Measurements from ENCODE around the gene ZNF805. TPM values are rescaled to one million over a fixed set of nuclear protein-coding genes. Genes with fewer than 3 reads are reported as not detected.

The ZNF805 gene
- total and polyA plus RNA-seq, 2 of the 4 experiments (the other 2 are of a cell fraction): 3.0 to 32.3 TPM

DNA sequence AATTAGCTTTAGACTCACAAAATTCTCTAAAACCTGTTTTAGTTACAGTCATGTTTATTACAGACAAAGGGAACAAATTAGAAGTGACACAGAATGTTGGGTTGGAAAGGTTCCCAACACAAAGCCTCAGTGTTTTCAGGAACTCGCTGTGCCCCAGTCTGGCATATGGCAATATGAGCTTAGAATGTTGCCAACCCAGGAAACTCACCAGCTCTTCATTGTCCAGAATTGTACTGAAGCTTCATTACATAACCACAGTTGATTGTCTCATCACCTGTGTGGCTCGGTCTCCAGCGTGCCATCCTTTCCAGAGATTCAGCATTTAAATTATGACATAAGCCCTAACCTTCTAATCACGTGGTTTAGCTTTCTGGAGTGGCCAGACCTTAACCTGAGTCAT is 30.1 kb upstream of the ZNF805 start:
- Histone ChIP-seq H3K4me1 (ENCODE audit: control insufficient read depth, insufficient read depth, low read length) (0 out of 2 replicates have a peak, but pooled peaks cover 2% of the 10 kb centered on the region), H4K20me1 (ENCODE audit: insufficient read depth, low read length) (peaks cover 13% of the 10 kb centered on the region), H2AFZ (replicated peaks; ENCODE audit: low read length, poor library complexity) (no peak overlapping the region), H3K79me1 (ENCODE audit: low read depth in 1 of 2, low read length in 2 of 2) (peaks cover 48 to 54% of the 10 kb centered on the region in 2 experiments), H2BK120ac (ENCODE audit: low read depth, low read length) (no peak overlapping the region), H3K18ac (ENCODE audit: low read depth, low read length) (no peak overlapping the region), H2AK9ac (replicated peaks; ENCODE audit: low read depth, low read length, poor library complexity) (no peak overlapping the region), H3K23ac (ENCODE audit: low read depth, low read length) (no peak overlapping the region), H4K8ac (ENCODE audit: low read depth in 2 of 2, low read length in 2 of 2) (no peak overlapping the region), H3K9me3 (ENCODE audit: control insufficient read depth, insufficient read depth, low read length) (peaks cover 9% of the 10 kb centered on the region), H3K9ac (ENCODE audit: low read depth, low read length) (no peak overlapping the region), H4K5ac (ENCODE audit: low read depth, low read length) (no peak overlapping the region), H3K27me3 (ENCODE audit: control insufficient read depth, insufficient read depth, low read length) (no peaks in the 10 kb centered on the region), H3K56ac (ENCODE audit: extremely low read depth, insufficient read depth, low read length) (no peak overlapping the region; the same call in 1 of the 2 replicates), H2BK5ac (ENCODE audit: low read depth, low read length, poor library complexity, severe bottlenecking) (no peak overlapping the region), H3K4ac (ENCODE audit: low read depth, low read length) (no peak overlapping the region), H2BK20ac (ENCODE audit: low read depth, low read length) (no peak overlapping the region), H3K36me3 (ENCODE audit: control insufficient read depth, insufficient read depth, low read length) (peaks cover 58% of the 10 kb centered on the region), H4K91ac (ENCODE audit: insufficient read depth, low read depth, low read length) (no peak overlapping the region), H3K14ac (replicated peaks; ENCODE audit: low read depth, low read length) (no peak overlapping the region), H3K9me1 (ENCODE audit: insufficient read depth, low read length) (peaks cover 3% of the 10 kb centered on the region; the same call in 1 of the 2 replicates), H3K27ac (ENCODE audit: insufficient read depth, low read length) (no peak overlapping the region), H3K4me2 (ENCODE audit: low read depth, low read length) (no peak overlapping the region), H3K4me3 (ENCODE audit: insufficient read depth, low read depth, low read length) (no peak overlapping the region), H2AK5ac (ENCODE audit: low read depth, low read length) (no peak overlapping the region), H2BK15ac (ENCODE audit: low read depth, low read length) (no peak overlapping the region)
- ATAC-seq (ENCODE audit: low read depth) (no peak), DNase-seq (no peak)
- 80% methylated on average over 3 of the region's 4 CpGs; no CpG with 5 or more reads in 1 of the 2 experiments for WGBS, 2 experiments (ENCODE audit: extremely low coverage in 2 of 2, insufficient read length in 1 of 2)
- in situ Hi-C loops (cut with MboI; ENCODE audit: low sequenced_read_pairs): no loop called here
- TF ChIP-seq MAZ (IDR thresholded peaks at IDR 0.05; ENCODE audit: borderline replicate concordance, low read depth, low read length): no peak
- no peak for TF ChIP-seq MAFK (IDR thresholded peaks at IDR 0.05; ENCODE audit: low read depth, low read length)
- TF ChIP-seq, protein P1, sequence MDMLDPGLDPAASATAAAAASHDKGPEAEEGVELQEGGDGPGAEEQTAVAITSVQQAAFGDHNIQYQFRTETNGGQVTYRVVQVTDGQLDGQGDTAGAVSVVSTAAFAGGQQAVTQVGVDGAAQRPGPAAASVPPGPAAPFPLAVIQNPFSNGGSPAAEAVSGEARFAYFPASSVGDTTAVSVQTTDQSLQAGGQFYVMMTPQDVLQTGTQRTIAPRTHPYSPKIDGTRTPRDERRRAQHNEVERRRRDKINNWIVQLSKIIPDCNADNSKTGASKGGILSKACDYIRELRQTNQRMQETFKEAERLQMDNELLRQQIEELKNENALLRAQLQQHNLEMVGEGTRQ (IDR thresholded peaks at IDR 0.05; ENCODE audit: low read depth, low read length): no peak
- TF ChIP-seq POLR2A (IDR thresholded peaks at IDR 0.05; ENCODE audit: low read depth, low read length): no peak
- TF ChIP-seq RAD21 (IDR thresholded peaks at IDR 0.05; ENCODE audit: low read length): no peak
- no peak for TF ChIP-seq CHD1 (IDR thresholded peaks at IDR 0.05; ENCODE audit: low read depth, low read length)
- no peak for TF ChIP-seq RFX5 (IDR thresholded peaks at IDR 0.05; ENCODE audit: low read depth, low read length)
- no TSS peak for BruUV-seq (replicated peaks)
- intact Hi-C loops (cut with micrococcal nuclease): no loop called here
- CTCF ChIA-PET: no interaction called here
- dilution Hi-C loops (cut with HindIII; ENCODE audit: low sequenced_read_pairs, unreplicated experiment): no loop called here
- POLR2A ChIA-PET (ENCODE audit: unreplicated experiment): no interaction called here
